Endothelial cell of umbilical vein (primary cell): ENCODE results near the gene HNRNPL. TPM values are rescaled to one million over a fixed set of nuclear protein-coding genes. Genes with fewer than 3 reads are reported as not detected.
A peak's percentile ranks its signal among the peaks of the same experiment; 100 is the strongest.

Experiments used
- BruUV-seq: library from RNA; stranded (reverse); fragments of 400-500 nt; replicated peaks from 2 replicates; lab custom pipeline; 2021; lab: Mats Ljungman, UMichigan
- CTCF ChIA-PET: fragments of 300-600, 350-600 bp; sonication (Branson Sonifier 250); formaldehyde crosslinking; loops from one replicate; lab custom pipeline; 2021; ENCODE audit warnings: antibody characterized with exemption, inconsistent platforms; lab: Charles Lee
- POLR2A ChIA-PET: fragments of 300-600, 350-600 bp; sonication (Branson Sonifier 250); formaldehyde crosslinking; loops from one replicate; lab custom pipeline; 2021; ENCODE audit warnings: antibody characterized with exemption, inconsistent platforms; lab: Charles Lee
- DNase-seq: peaks from one replicate; pipeline ENCODE4 v3.0.0-alpha.2; 2011; ENCODE audit warnings: low read depth, low spot score
- FAIRE-seq: peaks from 2 replicates; lab custom pipeline; 2011; peaks lifted over from hg19 to GRCh38; lab: Jason Lieb, UNC
- H2AFZ ChIP-seq: 2 replicates; pipeline ENCODE4 v1.6.0; 2012; ENCODE audit warnings: low read depth, low read length, control low read depth, inconsistent platforms
- H3K27ac ChIP-seq: 2 replicates; pipeline ENCODE4 v1.5.1; 2011; ENCODE audit warnings: low read depth, mild to moderate bottlenecking, control low read depth, low read length, moderate library complexity; ENCODE audit not compliant: insufficient read depth
- H3K27me3 ChIP-seq, 2 experiments: 2 replicates each; pipeline versions ENCODE4 v1.6.0 to v1.6.1; 2011; ENCODE audit warnings: low read length in 2 of 2, mixed read lengths in 1 of 2; ENCODE audit not compliant: control insufficient read depth in 2 of 2, insufficient read depth in 2 of 2
- H3K36me3 ChIP-seq, 2 experiments: 2 replicates in 1 of 2; 3 replicates in 1 of 2; pipeline ENCODE4 v1.5.1; 2011; ENCODE audit warnings: low read length in 2 of 2, mild to moderate bottlenecking in 1 of 2, moderate library complexity in 1 of 2; ENCODE audit not compliant: control insufficient read depth in 2 of 2, insufficient read depth in 2 of 2; ENCODE audit errors: extremely low read depth in 1 of 2
- H3K4me1 ChIP-seq: 3 replicates; pipeline ENCODE4 v1.5.1; 2011; ENCODE audit warnings: mild to moderate bottlenecking, low read length; ENCODE audit not compliant: control insufficient read depth, insufficient read depth; ENCODE audit errors: extremely low read depth
- H3K4me2 ChIP-seq: 2 replicates; pipeline ENCODE4 v1.6.1; 2011; ENCODE audit warnings: low read length, control low read depth, mixed read lengths; ENCODE audit not compliant: insufficient read depth
- H3K4me3 ChIP-seq, 3 experiments: fragments of 200-600 bp in 1 of 3; sonication (generic), shearing (Covaris generic) in 1 of 3; replicated peaks in 1 of 3; 2 replicates each; pipeline ENCODE4 v1.5.1; 2011 to 2016; ENCODE audit warnings: control low read depth in 3 of 3, low read length in 3 of 3, mild to moderate bottlenecking in 2 of 3, inconsistent platforms in 1 of 3, low read depth in 1 of 3, moderate library complexity in 1 of 3; ENCODE audit not compliant: insufficient read depth in 1 of 3
- H3K79me2 ChIP-seq: 2 replicates; pipeline ENCODE4 v1.6.0; 2012; ENCODE audit warnings: low read length, inconsistent platforms; ENCODE audit not compliant: control insufficient read depth, insufficient read depth
- H3K9ac ChIP-seq: replicated peaks from 2 replicates; pipeline ENCODE3; 2011; ENCODE audit warnings: low read length, control low read depth; ENCODE audit not compliant: insufficient read depth; ENCODE audit errors: extremely low read depth
- H3K9me1 ChIP-seq: replicated peaks from 3 replicates; pipeline ENCODE4 v1.6.0; 2011; ENCODE audit warnings: mild to moderate bottlenecking, low read length; ENCODE audit not compliant: control insufficient read depth, insufficient read depth; ENCODE audit errors: extremely low read depth
- H3K9me3 ChIP-seq: replicated peaks from 2 replicates; pipeline ENCODE4 v1.5.1; 2012; ENCODE audit warnings: low read length, inconsistent platforms; ENCODE audit not compliant: control insufficient read depth, insufficient read depth
- H4K20me1 ChIP-seq: replicated peaks from 2 replicates; pipeline ENCODE3; 2011; ENCODE audit warnings: mild to moderate bottlenecking, low read length; ENCODE audit not compliant: control insufficient read depth, insufficient read depth; ENCODE audit errors: extremely low read depth
- CTCF ChIP-seq, 2 donors: IDR thresholded peaks; 1 replicate in 1 of 2; 2 replicates in 1 of 2; pipeline ENCODE4 v1.5.1; 2011; ENCODE audit warnings: low read length in 2 of 2, mild to moderate bottlenecking in 2 of 2, moderate library complexity in 2 of 2, control low read depth in 1 of 2, inconsistent platforms in 1 of 2, low read depth in 1 of 2; ENCODE audit not compliant: insufficient read depth in 1 of 2; ENCODE audit errors: extremely low read depth in 1 of 2
- EZH2 ChIP-seq: IDR thresholded peaks from 2 replicates; pipeline ENCODE4 v1.6.1; 2012; ENCODE audit warnings: borderline replicate concordance, low read depth, mild to moderate bottlenecking, moderate library complexity, low read length, inconsistent platforms; ENCODE audit not compliant: severe bottlenecking
- JUN ChIP-seq: IDR thresholded peaks from 2 replicates; pipeline ENCODE4 v1.6.1; 2011; ENCODE audit warnings: borderline replicate concordance, low read depth; ENCODE audit not compliant: insufficient read length, insufficient read depth
- MAX ChIP-seq: IDR thresholded peaks from 2 replicates; pipeline ENCODE4 v1.6.1; 2011; ENCODE audit not compliant: insufficient read depth, insufficient read length
- MYC ChIP-seq: IDR thresholded peaks from one replicate; pipeline ENCODE4 v1.6.1; 2011; ENCODE audit warnings: mild to moderate bottlenecking, low read depth, low read length
- POLR2A ChIP-seq: IDR thresholded peaks from 2 replicates; pipeline ENCODE4 v1.6.1; 2012; ENCODE audit warnings: low read depth, mild to moderate bottlenecking, control low read depth, low read length
- POLR2AphosphoS5 ChIP-seq: IDR thresholded peaks from 2 replicates; pipeline ENCODE4 v1.6.1; 2012; ENCODE audit warnings: low read depth, mild to moderate bottlenecking, control low read depth, low read length, moderate library complexity; ENCODE audit not compliant: insufficient read depth
- dilution Hi-C: fragments of 300-500 bp; cut with MboI; formaldehyde crosslinking; loops from one replicate; pipeline ENCODE4 v1.15.0; 2019; ENCODE audit warnings: low sequenced_read_pairs; ENCODE audit not compliant: extremely low pct_ligation_motif_present
- intact Hi-C: fragments of 100-400 bp; cut with micrococcal nuclease; formaldehyde crosslinking; loops from one replicate; pipeline ENCODE4 v1.10.0; 2022
- polyA plus RNA-seq, 4 experiments: library from polyadenylated mRNA; depleted of rRNA in 3 of 4; stranded (reverse) in 3 of 4; unstranded in 1 of 4; fragments of >200 nt; gene quantifications; 2 replicates each; pipeline versions ENCODE4 v1.2.1 to v1.2.3, GENCODE V29; 2011 to 2012; ENCODE audit warnings: missing spikeins in 1 of 4
- total RNA-seq: library from RNA; stranded (reverse); gene quantifications from 2 replicates; pipeline ENCODE4 v1.2.3, GENCODE V29; 2021

HNRNPL gene
- total and polyA plus RNA-seq, 2 donors (not counting 3 experiments of a cell fraction or from before 2014, with no cell fraction given), result 305 to 451 TPM

- H3K4me2 ChIP-seq, result no peak overlapping the region
- no peaks in the 10 kb centered on the region for H3K9me3 ChIP-seq
- peaks cover 22% of the 10 kb centered on the region for H3K79me2 ChIP-seq
- FAIRE-seq, result no peak
- H3K27ac ChIP-seq, result no peak overlapping the region
- no peaks in the 10 kb centered on the region for H3K9me1 ChIP-seq
- ChIA-PET CTCF (no interaction called here), POLR2A (no interaction called here)
- no peak for TF ChIP-seq JUN
- no peak for TF ChIP-seq MYC
- TF ChIP-seq POLR2A, result peak; percentile 20
- no peak for TF ChIP-seq MAX
- no peak for TF ChIP-seq EZH2
- no peak for TF ChIP-seq CTCF (IDR thresholded peaks at IDR 0.05; ENCODE audit: extremely low read depth in 1 of 2, insufficient read depth in 1 of 2, low read depth in 1 of 2, low read length in 2 of 2)
- no peak for TF ChIP-seq POLR2AphosphoS5
- DNase-seq, result no peak
- no peak overlapping the region for H3K4me3 ChIP-seq
- H3K27me3 ChIP-seq, result no peaks in the 10 kb centered on the region
- dilution Hi-C loops, result no loop called here
- H4K20me1 ChIP-seq, result no peaks in the 10 kb centered on the region
- BruUV-seq, result no TSS peak
- peaks cover 49 to 66% of the 10 kb centered on the region in 2 experiments for H3K36me3 ChIP-seq
- intact Hi-C loops, result no loop called here
- H3K9ac ChIP-seq, result no peak overlapping the region
- no peaks in the 10 kb centered on the region for H3K4me1 ChIP-seq
- no peak overlapping the region for H2AFZ ChIP-seq
Observed at GRCh38 chr19:38838208-38838985, 11.4 kb downstream of the HNRNPL start.
